ENCODE measurements around the gene PRELID1. TPM values are rescaled to one million over a fixed set of nuclear protein-coding genes. Genes with fewer than 3 reads are reported as not detected.

PRELID1 gene
- total RNA-seq, 4 donors from 2014 or later: 55.1 to 58.6 (median 56.7) TPM

DNA sequence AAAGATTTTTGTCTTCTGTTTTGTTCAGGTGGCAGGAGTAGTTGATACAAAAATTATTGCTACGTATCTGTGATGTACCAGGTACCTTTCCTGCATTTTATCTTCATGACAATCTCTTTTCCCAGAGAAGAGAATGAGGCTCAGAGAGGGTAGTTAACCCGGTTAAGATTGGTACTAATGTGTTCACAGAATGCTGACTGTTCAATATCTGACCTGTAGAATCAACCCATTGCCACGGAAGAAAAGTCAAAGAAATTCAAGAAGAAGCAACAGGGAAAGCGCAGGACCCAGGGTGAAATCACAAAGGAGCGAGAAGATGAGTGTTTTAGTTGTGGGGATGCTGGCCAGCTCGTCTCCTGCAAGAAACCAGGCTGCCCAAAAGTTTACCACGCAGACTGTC lies 11.9 kb upstream of the PRELID1 start:
- TF ChIP-seq, protein P1, sequence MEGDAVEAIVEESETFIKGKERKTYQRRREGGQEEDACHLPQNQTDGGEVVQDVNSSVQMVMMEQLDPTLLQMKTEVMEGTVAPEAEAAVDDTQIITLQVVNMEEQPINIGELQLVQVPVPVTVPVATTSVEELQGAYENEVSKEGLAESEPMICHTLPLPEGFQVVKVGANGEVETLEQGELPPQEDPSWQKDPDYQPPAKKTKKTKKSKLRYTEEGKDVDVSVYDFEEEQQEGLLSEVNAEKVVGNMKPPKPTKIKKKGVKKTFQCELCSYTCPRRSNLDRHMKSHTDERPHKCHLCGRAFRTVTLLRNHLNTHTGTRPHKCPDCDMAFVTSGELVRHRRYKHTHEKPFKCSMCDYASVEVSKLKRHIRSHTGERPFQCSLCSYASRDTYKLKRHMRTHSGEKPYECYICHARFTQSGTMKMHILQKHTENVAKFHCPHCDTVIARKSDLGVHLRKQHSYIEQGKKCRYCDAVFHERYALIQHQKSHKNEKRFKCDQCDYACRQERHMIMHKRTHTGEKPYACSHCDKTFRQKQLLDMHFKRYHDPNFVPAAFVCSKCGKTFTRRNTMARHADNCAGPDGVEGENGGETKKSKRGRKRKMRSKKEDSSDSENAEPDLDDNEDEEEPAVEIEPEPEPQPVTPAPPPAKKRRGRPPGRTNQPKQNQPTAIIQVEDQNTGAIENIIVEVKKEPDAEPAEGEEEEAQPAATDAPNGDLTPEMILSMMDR (IDR thresholded peaks at IDR 0.05; ENCODE audit: low read depth): no peak

DNA sequence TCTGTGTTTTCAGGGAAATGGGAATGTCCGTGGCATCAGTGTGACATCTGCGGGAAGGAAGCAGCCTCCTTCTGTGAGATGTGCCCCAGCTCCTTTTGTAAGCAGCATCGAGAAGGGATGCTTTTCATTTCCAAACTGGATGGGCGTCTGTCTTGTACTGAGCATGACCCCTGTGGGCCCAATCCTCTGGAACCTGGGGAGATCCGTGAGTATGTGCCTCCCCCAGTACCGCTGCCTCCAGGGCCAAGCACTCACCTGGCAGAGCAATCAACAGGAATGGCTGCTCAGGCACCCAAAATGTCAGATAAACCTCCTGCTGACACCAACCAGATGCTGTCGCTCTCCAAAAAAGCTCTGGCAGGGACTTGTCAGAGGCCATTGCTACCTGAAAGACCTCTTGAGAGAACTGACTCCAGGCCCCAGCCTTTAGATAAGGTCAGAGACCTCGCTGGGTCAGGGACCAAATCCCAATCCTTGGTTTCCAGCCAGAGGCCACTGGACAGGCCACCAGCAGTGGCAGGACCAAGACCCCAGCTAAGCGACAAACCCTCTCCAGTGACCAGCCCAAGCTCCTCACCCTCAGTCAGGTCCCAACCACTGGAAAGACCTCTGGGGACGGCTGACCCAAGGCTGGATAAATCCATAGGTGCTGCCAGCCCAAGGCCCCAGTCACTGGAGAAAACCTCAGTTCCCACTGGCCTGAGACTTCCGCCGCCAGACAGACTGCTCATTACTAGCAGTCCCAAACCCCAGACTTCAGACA lies 9.6 kb upstream of the PRELID1 start:
- TF ChIP-seq, protein P1 (IDR thresholded peaks at IDR 0.05; ENCODE audit: low read depth): no peak

DNA sequence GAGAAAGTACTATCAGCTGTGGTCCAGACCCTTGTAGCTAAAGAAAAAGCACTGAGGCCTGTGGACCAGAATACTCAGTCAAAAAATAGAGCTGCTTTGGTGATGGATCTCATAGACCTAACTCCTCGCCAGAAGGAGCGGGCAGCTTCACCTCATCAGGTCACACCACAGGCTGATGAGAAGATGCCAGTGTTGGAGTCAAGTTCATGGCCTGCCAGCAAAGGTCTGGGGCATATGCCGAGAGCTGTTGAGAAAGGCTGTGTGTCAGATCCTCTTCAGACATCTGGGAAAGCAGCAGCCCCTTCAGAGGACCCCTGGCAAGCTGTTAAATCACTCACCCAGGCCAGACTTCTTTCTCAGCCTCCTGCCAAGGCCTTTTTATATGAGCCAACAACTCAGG lies 9.0 kb upstream of the PRELID1 start:
- TF ChIP-seq, protein P1 (IDR thresholded peaks at IDR 0.05; ENCODE audit: low read depth): no peak

DNA sequence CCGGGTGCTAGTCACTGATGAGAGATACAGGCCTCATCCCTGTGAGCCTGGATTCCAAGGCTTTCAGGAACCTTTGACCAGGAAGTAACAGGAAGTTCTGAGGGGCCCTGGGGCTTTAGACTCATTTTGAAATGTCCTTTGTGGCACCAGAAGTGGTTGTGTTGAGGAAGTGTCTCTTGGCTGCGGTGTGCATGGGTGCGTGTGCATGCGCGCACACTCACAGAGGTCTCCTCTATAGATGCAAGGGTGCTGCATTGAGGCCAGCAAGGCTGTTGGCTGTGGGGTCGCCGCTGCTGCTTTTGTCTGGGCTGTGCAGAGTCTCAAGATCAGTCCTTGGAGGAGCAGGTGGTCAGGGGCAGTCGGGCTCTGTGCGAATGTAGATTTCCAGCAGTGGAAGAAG lies 7.7 kb upstream of the PRELID1 start:
- TF ChIP-seq, protein P1 (IDR thresholded peaks at IDR 0.05; ENCODE audit: low read depth): no peak

DNA sequence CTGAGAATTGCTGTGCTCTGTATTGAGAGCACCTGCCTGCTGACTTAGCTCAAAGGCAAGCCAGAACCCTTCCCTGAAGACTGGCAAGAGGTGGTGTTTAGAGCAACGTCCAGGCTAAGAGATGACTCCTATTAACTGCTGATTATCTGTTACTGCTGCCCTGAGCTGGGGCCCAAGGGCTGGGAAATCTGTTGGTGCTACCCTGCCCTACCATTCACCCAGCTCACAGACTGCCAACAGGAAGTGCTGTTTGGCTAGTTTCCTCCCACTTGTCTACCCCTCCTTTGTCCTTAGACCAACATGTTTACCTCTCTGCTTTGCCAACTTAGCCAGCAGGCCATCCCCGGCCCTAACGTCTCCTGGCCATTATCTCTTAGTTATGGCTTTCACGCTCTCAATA lies 7.0 kb upstream of the PRELID1 start:
- TF ChIP-seq, protein P1 (IDR thresholded peaks at IDR 0.05; ENCODE audit: low read depth): no peak

DNA sequence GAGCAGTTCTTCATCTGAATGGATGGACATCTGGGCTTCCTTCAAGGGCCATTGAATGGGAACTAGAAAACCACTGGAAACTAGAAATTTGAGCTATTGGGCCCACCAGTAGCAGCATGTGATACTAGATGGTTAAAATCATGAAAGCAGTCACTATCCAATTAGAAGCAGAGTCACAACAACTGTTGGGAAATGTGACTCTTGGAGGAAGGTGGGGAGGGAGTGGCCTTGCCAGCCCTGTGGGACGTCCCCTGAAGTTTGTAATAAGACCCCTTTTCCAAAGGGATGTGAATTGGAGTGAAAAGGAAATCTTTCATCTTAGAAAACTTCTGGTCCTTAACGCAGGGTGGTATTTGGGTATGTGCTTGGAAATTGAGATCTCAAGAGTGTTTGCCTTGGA lies 5.7 kb upstream of the PRELID1 start:
- TF ChIP-seq, protein P1 (IDR thresholded peaks at IDR 0.05; ENCODE audit: low read depth): no peak

DNA sequence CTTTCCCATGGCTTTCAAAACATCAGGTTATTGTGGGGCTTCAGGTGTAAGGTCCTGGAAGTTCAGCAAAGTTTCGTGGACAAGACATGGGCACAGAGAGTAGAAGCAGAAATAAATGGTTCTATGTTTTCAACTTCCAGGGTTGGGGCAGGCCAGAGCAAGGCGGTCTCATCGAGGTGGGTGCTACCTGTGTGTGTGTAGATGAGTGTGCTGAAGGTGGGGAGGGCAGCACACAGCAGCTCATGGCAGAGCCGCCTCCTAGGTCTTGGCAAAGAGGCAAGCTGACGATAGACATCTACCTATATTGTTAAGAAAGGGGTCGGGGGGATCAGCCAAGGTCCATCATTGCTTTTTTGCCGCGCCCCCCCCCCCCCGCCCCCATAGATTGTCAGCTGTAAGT lies 3.9 kb upstream of the PRELID1 start:
- TF ChIP-seq, protein P1 (IDR thresholded peaks at IDR 0.05; ENCODE audit: low read depth): no peak
